Gastroesophageal sphincter (tissue), 4 donors: ENCODE measurements around the gene RASAL3. TPM values are rescaled to one million over a fixed set of nuclear protein-coding genes. Genes with fewer than 3 reads are reported as not detected.
"Not testable (repeated sequence)": the region's sequence is repeated elsewhere in the genome, so short reads cannot be mapped to it uniquely, and the experiment has no call there.

Experiments used
- ATAC-seq: fragments of 150-250 bp; one replicate; pipeline ENCODE4 v1.9.1; 2016; ENCODE audit warnings: mild to moderate bottlenecking, moderate library complexity
- H3K27ac ChIP-seq, 4 donors: fragments of 200-600 bp; sonication (generic) in 3 of 4; 1 replicate in 3 of 4; 2 replicates in 1 of 4; pipeline ENCODE4 v1.5.1; 2016 to 2019
- H3K27me3 ChIP-seq: fragments of 200-600 bp; sonication (generic); one replicate; pipeline ENCODE4 v1.5.1; 2019
- H3K36me3 ChIP-seq, 2 donors: fragments of 200-600 bp; sonication (generic); one replicate each; pipeline ENCODE4 v1.5.1; 2019; ENCODE audit warnings: control low read depth in 1 of 2
- H3K4me1 ChIP-seq, 3 donors: fragments of 200-600 bp; sonication (generic); 1 replicate in 2 of 3; 2 replicates in 1 of 3; pipeline ENCODE4 v1.5.1; 2016 to 2019; ENCODE audit warnings: control low read depth in 2 of 3
- H3K4me3 ChIP-seq, 2 donors: fragments of 200-600 bp; sonication (generic); one replicate each; pipeline ENCODE4 v1.5.1; 2019; ENCODE audit warnings: mild to moderate bottlenecking in 1 of 2, moderate library complexity in 1 of 2
- H3K9me3 ChIP-seq, 3 donors: fragments of 200-600 bp; sonication (generic); one replicate each; pipeline ENCODE4 v1.5.1; 2017 to 2019; ENCODE audit warnings: control low read depth in 2 of 3
- EP300 ChIP-seq: sonication (generic); formaldehyde crosslinking; IDR thresholded peaks from one replicate; pipeline ENCODE4 v1.6.1; 2017; ENCODE audit warnings: antibody characterized with exemption, mild to moderate bottlenecking
- POLR2A ChIP-seq, 2 donors: fragments of 450-650 bp; IDR thresholded peaks; one replicate each; pipeline ENCODE4 v1.6.1; 2017; ENCODE audit warnings: antibody characterized with exemption in 2 of 2, mild to moderate bottlenecking in 2 of 2, moderate library complexity in 1 of 2
- POLR2AphosphoS5 ChIP-seq: sonication (generic); formaldehyde crosslinking; IDR thresholded peaks from one replicate; pipeline ENCODE4 v1.6.1; 2017; ENCODE audit warnings: antibody characterized with exemption
- WGBS, 2 donors: methylation state at CpG; one replicate each; pipeline ENCODE4 v1.1.5; 2018; ENCODE audit warnings: low coverage in 1 of 2; 5-methylcytosine and 5-hydroxymethylcytosine counted together
- total RNA-seq, 4 donors: library from RNA; depleted of rRNA; stranded (reverse); fragments of >200 nt; gene quantifications; one replicate each; pipeline ENCODE4 v1.1.0, GENCODE V29; 2016
- TF ChIP-seq, protein P1 (sequence below), 4 experiments: fragments of 200-600 bp in 2 of 4; fragments of 450-650 bp in 2 of 4; sonication (generic) in 1 of 4; IDR thresholded peaks; one replicate each; pipeline ENCODE4 v1.5.1; 2017 to 2019; ENCODE audit warnings: antibody characterized with exemption in 4 of 4, mild to moderate bottlenecking in 2 of 4, moderate library complexity in 2 of 4

The RASAL3 gene
- total RNA-seq, 4 donors from 2014 or later = 1.3 to 3.1 (median 2.1) TPM

DNA sequence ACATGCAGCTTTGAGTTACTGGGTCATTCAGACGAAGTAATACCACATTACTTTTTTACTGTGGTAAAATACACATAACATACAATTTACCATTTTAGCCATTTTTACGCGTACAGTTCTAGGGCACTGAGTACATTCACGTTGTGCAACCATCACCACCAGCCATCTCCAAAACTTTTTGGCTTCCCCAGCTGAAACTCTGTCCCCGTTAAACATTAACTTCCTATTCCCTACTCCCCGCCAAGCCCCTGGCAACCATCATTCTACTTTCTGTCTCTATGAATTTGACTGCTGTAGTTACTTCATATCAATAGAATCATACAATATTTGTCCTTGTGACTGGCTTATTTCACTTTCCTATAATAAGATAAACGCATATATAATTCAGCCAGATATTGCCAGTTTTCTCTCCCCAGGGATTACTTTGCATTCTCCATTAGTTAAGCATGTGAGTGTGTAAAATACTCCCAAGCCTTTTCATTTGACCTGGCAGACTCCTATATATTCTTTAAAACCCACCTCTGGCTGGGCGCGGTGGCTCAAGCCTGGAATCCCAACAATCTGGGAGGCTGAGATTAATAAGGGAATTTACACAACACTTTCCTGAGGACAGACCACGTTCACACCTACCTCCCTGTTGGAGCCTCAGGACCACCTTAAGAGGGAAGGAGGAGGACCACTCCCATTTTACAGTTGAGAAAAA lies 34.0 kb upstream of the RASAL3 start:
- H3K36me3 ChIP-seq = no peaks in the 10 kb centered on the region
- H3K27ac ChIP-seq = no peak overlapping the region
- no peak overlapping the region for H3K4me3 ChIP-seq
- no peaks in the 10 kb centered on the region for H3K4me1 ChIP-seq
- H3K27me3 ChIP-seq = peaks cover 42% of the 10 kb centered on the region
- no peak for ATAC-seq
- whole genome bisulfite sequencing, 2 donors = 60 to 67% methylated on average over 6 to 10 of the region's 10 CpGs
- no peaks in the 10 kb centered on the region for H3K9me3 ChIP-seq
- TF ChIP-seq POLR2AphosphoS5 (no peak), POLR2A (IDR thresholded peaks at IDR 0.05) (no peak), EP300 (no peak)
- TF ChIP-seq, protein P1, sequence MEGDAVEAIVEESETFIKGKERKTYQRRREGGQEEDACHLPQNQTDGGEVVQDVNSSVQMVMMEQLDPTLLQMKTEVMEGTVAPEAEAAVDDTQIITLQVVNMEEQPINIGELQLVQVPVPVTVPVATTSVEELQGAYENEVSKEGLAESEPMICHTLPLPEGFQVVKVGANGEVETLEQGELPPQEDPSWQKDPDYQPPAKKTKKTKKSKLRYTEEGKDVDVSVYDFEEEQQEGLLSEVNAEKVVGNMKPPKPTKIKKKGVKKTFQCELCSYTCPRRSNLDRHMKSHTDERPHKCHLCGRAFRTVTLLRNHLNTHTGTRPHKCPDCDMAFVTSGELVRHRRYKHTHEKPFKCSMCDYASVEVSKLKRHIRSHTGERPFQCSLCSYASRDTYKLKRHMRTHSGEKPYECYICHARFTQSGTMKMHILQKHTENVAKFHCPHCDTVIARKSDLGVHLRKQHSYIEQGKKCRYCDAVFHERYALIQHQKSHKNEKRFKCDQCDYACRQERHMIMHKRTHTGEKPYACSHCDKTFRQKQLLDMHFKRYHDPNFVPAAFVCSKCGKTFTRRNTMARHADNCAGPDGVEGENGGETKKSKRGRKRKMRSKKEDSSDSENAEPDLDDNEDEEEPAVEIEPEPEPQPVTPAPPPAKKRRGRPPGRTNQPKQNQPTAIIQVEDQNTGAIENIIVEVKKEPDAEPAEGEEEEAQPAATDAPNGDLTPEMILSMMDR (IDR thresholded peaks at IDR 0.05) = no peak

GRCh38 chr19:15495151-15495550 lies 30.8 kb upstream of the RASAL3 start:
- peak overlapping the region in 1 of 4 donors; percentile 32 for H3K27ac ChIP-seq
- ATAC-seq = no peak
- no peaks in the 10 kb centered on the region for H3K36me3 ChIP-seq
- peaks cover 24% of the 10 kb centered on the region for H3K27me3 ChIP-seq
- WGBS, 2 donors = 80 to 88% methylated on average over 1 of the region's 1 CpG
- no peaks in the 10 kb centered on the region for H3K9me3 ChIP-seq
- no peak for TF ChIP-seq POLR2A (IDR thresholded peaks at IDR 0.05)
- no peaks in the 10 kb centered on the region for H3K4me1 ChIP-seq
- H3K4me3 ChIP-seq = no peak overlapping the region

GRCh38 chr19:15488489-15489226 lies 24.3 kb upstream of the RASAL3 start:
- no peak overlapping the region for H3K27ac ChIP-seq
- H3K36me3 ChIP-seq = no peaks in the 10 kb centered on the region
- ATAC-seq = no peak
- 48 to 49% methylated on average over 6 to 13 of the region's 13 CpGs for WGBS, 2 donors
- TF ChIP-seq, protein P1 (IDR thresholded peaks at IDR 0.05) = no peak
- no peak for TF ChIP-seq EP300
- no peak overlapping the region for H3K4me3 ChIP-seq
- H3K27me3 ChIP-seq = no peaks in the 10 kb centered on the region
- H3K9me3 ChIP-seq = no peaks in the 10 kb centered on the region
- H3K4me1 ChIP-seq = no peaks in the 10 kb centered on the region

GRCh38 chr19:15487038-15487437 lies 22.7 kb upstream of the RASAL3 start:
- H3K27me3 ChIP-seq = no peaks in the 10 kb centered on the region
- TF ChIP-seq, protein P1 (IDR thresholded peaks at IDR 0.05) = no peak
- no peak for TF ChIP-seq POLR2A (IDR thresholded peaks at IDR 0.05)
- TF ChIP-seq EP300 = no peak
- no peak for TF ChIP-seq POLR2AphosphoS5
- no peak for ATAC-seq
- H3K9me3 ChIP-seq = no peaks in the 10 kb centered on the region
- H3K4me1 ChIP-seq = no peaks in the 10 kb centered on the region
- WGBS, 2 donors = 85 to 87% methylated on average over 4 of the region's 4 CpGs
- no peak overlapping the region for H3K27ac ChIP-seq
- H3K36me3 ChIP-seq = no peaks in the 10 kb centered on the region
- H3K4me3 ChIP-seq = no peak overlapping the region

- not testable (repeated sequence) for H3K27ac ChIP-seq, ATAC-seq
These were observed 21.4 kb upstream of the RASAL3 start for GRCh38 chr19:15485768-15486167.

DNA sequence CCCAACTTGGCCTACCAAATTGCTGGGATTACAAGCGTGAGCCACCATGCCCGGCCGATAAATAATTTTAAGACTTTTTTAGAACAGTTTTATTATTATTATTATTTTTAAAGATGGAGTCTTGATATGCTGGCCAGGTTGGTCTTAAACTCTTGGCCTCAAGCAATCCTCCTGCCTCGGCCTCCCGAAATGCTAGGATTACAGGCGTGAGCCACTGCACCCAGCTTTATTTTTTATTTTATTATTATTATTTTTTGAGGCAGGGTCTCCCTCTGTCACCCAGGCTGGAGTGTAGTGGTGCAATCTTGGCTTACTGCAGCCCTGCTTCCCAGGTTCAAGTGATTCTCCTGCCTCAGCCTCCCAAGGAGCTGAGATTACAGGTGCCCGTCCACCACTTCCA lies 16.7 kb upstream of the RASAL3 start:
- not testable (repeated sequence) for H3K36me3 ChIP-seq, H3K27ac ChIP-seq, ATAC-seq, H3K9me3 ChIP-seq, H3K4me3 ChIP-seq, H3K27me3 ChIP-seq, H3K4me1 ChIP-seq
- WGBS, 2 donors = 77 to 84% methylated on average over 6 to 7 of the region's 7 CpGs

More at GRCh38 chr19:15485768-15486167, 21.4 kb upstream of the RASAL3 start:
- H3K4me1 ChIP-seq, H3K4me3 ChIP-seq, H3K36me3 ChIP-seq, H3K27me3 ChIP-seq, H3K9me3 ChIP-seq: not testable (repeated sequence)
- 89 to 92% methylated on average over 2 to 5 of the region's 5 CpGs for WGBS, 2 donors
